Hepatocyte (in vitro differentiated cells): ENCODE results near the gene ARAP3. TPM values are rescaled to one million over a fixed set of nuclear protein-coding genes. Genes with fewer than 3 reads are reported as not detected.

Experiments
- DNase-seq: peaks from one replicate; pipeline ENCODE4 v3.0.0-alpha.2; 2016; ENCODE audit warnings: low spot score
- H2AFZ ChIP-seq: fragments of 200-600 bp; sonication (generic); 2 replicates; pipeline ENCODE4 v1.6.0; 2016; ENCODE audit warnings: antibody characterized with exemption, mild to moderate bottlenecking
- H3K27ac ChIP-seq: fragments of 200-600 bp; sonication (generic); 2 replicates; pipeline ENCODE4 v1.5.1; 2016; ENCODE audit warnings: mild to moderate bottlenecking
- H3K27me3 ChIP-seq: fragments of 200-600 bp; sonication (generic); 2 replicates; pipeline ENCODE4 v1.6.1; 2016
- H3K36me3 ChIP-seq: fragments of 200-600 bp; sonication (generic); replicated peaks from 2 replicates; pipeline ENCODE4 v1.5.1; 2016; ENCODE audit warnings: low read depth; ENCODE audit not compliant: insufficient read depth
- H3K4me1 ChIP-seq: fragments of 200-600 bp; sonication (generic); 2 replicates; pipeline ENCODE4 v1.5.1; 2016; ENCODE audit warnings: mild to moderate bottlenecking, moderate library complexity; ENCODE audit not compliant: insufficient read depth
- H3K4me2 ChIP-seq: fragments of 200-600 bp; sonication (generic); 2 replicates; pipeline ENCODE4 v1.6.0; 2016
- H3K4me3 ChIP-seq: fragments of 200-600 bp; sonication (generic); 2 replicates; pipeline ENCODE4 v1.5.1; 2016; ENCODE audit warnings: mild to moderate bottlenecking
- H3K79me2 ChIP-seq: fragments of 200-600 bp; sonication (generic); 2 replicates; pipeline ENCODE4 v1.6.0; 2017; ENCODE audit warnings: mild to moderate bottlenecking
- H3K9me2 ChIP-seq: fragments of 200-600 bp; sonication (generic); replicated peaks from 2 replicates; pipeline ENCODE4 v1.6.0; 2017; ENCODE audit warnings: mild to moderate bottlenecking; ENCODE audit not compliant: insufficient read depth
- H3K9me3 ChIP-seq: fragments of 200-600 bp; sonication (generic); 2 replicates; pipeline ENCODE4 v1.5.1; 2016; ENCODE audit warnings: low read depth, mild to moderate bottlenecking
- H4K20me1 ChIP-seq: fragments of 200-600 bp; sonication (generic); 2 replicates; pipeline ENCODE4 v1.6.0; 2016; ENCODE audit warnings: mild to moderate bottlenecking; ENCODE audit not compliant: insufficient read depth, poor library complexity, severe bottlenecking
- EZH2 ChIP-seq: fragments of 200-600 bp; sonication (generic); IDR thresholded peaks from 2 replicates; pipeline ENCODE4 v1.6.1; 2016; ENCODE audit warnings: antibody characterized with exemption, mild to moderate bottlenecking, borderline replicate concordance
- EZH2phosphoT487 ChIP-seq: fragments of 200-600 bp; sonication (generic); IDR thresholded peaks from one replicate; pipeline ENCODE4 v1.6.1; 2018; ENCODE audit warnings: antibody characterized with exemption, mild to moderate bottlenecking, low read depth, moderate library complexity; ENCODE audit not compliant: unreplicated experiment, severe bottlenecking
- WGBS: methylation state at CpG from one replicate; pipeline ENCODE4 v1.1.6; 2016; ENCODE audit warnings: low lambda C conversion rate; ENCODE audit errors: missing lambda C conversion rate; 5-methylcytosine and 5-hydroxymethylcytosine counted together
- polyA plus RNA-seq: library from polyadenylated mRNA; unstranded; fragments of >200 nt; fragmentation: Nextera tagmentation; extraction: Ambion mirVana; gene quantifications from 2 replicates; pipeline ENCODE4 v1.2.1, GENCODE V29; 2016
- total RNA-seq: library from RNA; depleted of rRNA; stranded (reverse); fragments of >200 nt; gene quantifications from 2 replicates; pipeline ENCODE4 v1.2.3, GENCODE V29; 2014
- TF ChIP-seq, protein P1 (sequence below): fragments of 200-600 bp; sonication (generic); IDR thresholded peaks from 2 replicates; pipeline ENCODE4 v1.5.1; 2016; ENCODE audit warnings: antibody characterized with exemption, mild to moderate bottlenecking; ENCODE audit not compliant: poor library complexity

Gene ARAP3
- total and polyA plus RNA-seq, 2 experiments from 2014 or later, result 5.1 to 8.6 TPM

DNA sequence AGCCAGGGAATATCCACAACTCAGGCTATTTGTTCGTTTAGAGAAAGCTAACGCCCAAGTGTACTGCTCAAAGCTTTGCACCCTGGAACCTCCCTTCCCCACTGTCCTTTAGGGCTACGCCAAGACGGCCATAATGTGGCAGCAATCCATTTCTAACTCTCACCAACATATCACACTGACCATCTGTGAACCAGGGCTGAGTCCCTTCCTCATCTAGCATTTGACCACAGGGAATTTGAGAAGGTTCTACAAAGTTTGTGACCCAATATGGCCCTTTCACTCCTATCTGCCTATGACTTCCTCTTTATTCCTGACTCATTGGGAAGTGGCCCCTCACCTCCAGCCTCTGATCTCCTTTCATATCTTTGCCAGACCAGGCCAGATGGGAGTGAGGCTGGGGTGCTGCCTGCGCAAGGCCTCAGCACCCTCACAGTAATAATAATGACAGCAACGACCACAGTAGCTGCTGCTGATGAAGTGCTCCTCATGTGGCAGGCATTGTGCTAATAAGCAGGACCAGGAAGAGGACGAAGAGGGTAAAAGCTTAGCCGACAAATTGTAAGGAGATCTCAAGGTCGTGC, 9.3 kb upstream of the ARAP3 start:
- H3K4me1 ChIP-seq, result peaks cover 2% of the 10 kb centered on the region

DNA sequence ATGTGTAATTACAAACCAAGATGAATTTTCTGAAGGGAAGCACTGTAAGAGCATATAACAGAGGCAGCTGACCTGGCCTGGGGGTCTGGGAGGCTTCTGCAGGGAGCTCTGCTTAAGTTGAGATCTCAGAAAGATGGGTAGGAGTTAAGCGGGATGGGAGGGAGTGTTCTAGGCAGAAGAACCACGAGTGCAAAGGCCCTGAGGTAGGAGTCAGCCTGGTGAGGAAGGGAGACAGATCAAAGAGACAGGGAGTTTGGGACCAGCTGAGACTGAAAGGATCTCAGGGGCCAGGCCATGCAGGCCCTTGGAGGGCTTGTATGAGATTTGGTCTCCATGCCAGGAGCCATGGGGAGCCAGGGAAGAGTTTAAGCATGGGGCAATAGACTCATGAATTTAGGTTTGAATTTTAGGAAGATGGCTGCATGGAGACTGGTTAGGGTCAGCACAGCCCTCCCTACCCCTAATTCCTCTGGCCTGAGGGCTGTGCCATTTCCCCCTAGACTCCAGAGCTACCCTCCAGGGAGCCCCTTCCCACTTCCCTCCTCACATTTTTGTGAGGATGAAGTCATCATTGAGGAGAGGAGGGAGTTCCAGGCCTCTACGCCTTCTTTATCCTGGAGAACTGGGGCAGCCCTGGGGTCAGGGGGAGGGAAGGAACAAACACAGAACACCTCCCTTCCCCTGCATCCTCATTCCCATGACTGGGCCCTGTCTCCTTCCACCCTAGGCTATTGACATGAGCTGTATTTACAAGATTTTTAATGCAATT, 4.8 kb upstream of the ARAP3 start:
- Histone ChIP-seq H3K9me3 (no peaks in the 10 kb centered on the region), H3K27ac (no peak overlapping the region), H4K20me1 (no peaks in the 10 kb centered on the region), H3K36me3 (no peaks in the 10 kb centered on the region), H2AFZ (no peak overlapping the region), H3K4me2 (no peak overlapping the region), H3K79me2 (no peaks in the 10 kb centered on the region), H3K9me2 (no peaks in the 10 kb centered on the region), H3K4me3 (no peak overlapping the region), H3K4me1 (peaks cover 6% of the 10 kb centered on the region), H3K27me3 (peaks cover 27% of the 10 kb centered on the region)
- no peak for DNase-seq
- WGBS, result 67% methylated on average over 3 of the region's 3 CpGs
- TF ChIP-seq EZH2phosphoT487 (no peak), EZH2 (no peak)
- TF ChIP-seq, protein P1, sequence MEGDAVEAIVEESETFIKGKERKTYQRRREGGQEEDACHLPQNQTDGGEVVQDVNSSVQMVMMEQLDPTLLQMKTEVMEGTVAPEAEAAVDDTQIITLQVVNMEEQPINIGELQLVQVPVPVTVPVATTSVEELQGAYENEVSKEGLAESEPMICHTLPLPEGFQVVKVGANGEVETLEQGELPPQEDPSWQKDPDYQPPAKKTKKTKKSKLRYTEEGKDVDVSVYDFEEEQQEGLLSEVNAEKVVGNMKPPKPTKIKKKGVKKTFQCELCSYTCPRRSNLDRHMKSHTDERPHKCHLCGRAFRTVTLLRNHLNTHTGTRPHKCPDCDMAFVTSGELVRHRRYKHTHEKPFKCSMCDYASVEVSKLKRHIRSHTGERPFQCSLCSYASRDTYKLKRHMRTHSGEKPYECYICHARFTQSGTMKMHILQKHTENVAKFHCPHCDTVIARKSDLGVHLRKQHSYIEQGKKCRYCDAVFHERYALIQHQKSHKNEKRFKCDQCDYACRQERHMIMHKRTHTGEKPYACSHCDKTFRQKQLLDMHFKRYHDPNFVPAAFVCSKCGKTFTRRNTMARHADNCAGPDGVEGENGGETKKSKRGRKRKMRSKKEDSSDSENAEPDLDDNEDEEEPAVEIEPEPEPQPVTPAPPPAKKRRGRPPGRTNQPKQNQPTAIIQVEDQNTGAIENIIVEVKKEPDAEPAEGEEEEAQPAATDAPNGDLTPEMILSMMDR, result no peak

More for the DNA sequence above, 9.3 kb upstream of the ARAP3 start:
- Histone ChIP-seq H3K36me3 (no peaks in the 10 kb centered on the region), H3K4me2 (no peak overlapping the region), H3K9me3 (no peaks in the 10 kb centered on the region), H3K9me2 (no peaks in the 10 kb centered on the region), H2AFZ (no peak overlapping the region), H3K27me3 (peaks cover 32% of the 10 kb centered on the region), H3K4me3 (no peak overlapping the region), H3K79me2 (no peaks in the 10 kb centered on the region), H4K20me1 (no peaks in the 10 kb centered on the region), H3K27ac (no peak overlapping the region)
- no peak for DNase-seq
- TF ChIP-seq EZH2, result no peak
- no peak for TF ChIP-seq EZH2phosphoT487
- TF ChIP-seq, protein P1, result no peak
- 80% methylated on average over 9 of the region's 9 CpGs for WGBS

DNA sequence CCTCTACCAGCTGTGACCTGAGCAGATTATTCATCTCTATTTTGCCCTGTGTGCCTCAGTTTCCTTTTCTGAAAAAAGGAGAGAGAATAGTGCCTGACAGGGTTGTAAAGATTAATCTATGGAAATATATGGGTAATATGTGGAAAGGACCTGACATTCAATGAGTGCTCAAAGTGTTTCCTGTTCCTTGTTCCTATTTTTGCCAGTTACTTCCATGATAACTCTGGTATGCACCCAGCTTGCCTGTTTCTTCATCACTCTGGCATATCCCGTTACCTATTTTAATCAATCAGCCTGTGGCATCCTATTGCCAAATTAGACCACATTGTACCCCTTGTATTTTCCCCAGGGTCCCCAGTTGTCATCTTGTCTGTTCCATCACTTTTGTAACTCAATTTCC, 3.6 kb upstream of the ARAP3 start:
- TF ChIP-seq EZH2 (no peak), EZH2phosphoT487 (no peak)
- TF ChIP-seq, protein P1, result no peak
- Histone ChIP-seq H3K9me2 (no peaks in the 10 kb centered on the region), H3K4me1 (peaks cover 17% of the 10 kb centered on the region), H3K79me2 (no peaks in the 10 kb centered on the region), H3K27ac (no peak overlapping the region), H3K27me3 (peaks cover 18% of the 10 kb centered on the region), H3K9me3 (no peaks in the 10 kb centered on the region), H3K4me2 (no peak overlapping the region), H4K20me1 (no peaks in the 10 kb centered on the region), H3K36me3 (no peaks in the 10 kb centered on the region), H2AFZ (no peak overlapping the region), H3K4me3 (no peak overlapping the region)
- WGBS, result 100% methylated on average over 1 of the region's 1 CpG
- no peak for DNase-seq
